Neuronal stem cell (in vitro differentiated cells): ENCODE data around the gene TMEM190.

ENCODE experiments used
- DNase-seq: peaks from one replicate; pipeline ENCODE4 v3.0.0-alpha.2; 2013; ENCODE audit warnings: low spot score
- H2AFZ ChIP-seq: one replicate; pipeline ENCODE4 v1.6.1; 2013; ENCODE audit warnings: mild to moderate bottlenecking, low read length, inconsistent platforms
- H2AK5ac ChIP-seq: 2 replicates; pipeline ENCODE4 v1.6.1; 2013; ENCODE audit warnings: low read depth, mild to moderate bottlenecking, inconsistent platforms, low read length, moderate library complexity, mixed read lengths
- H2BK120ac ChIP-seq: 2 replicates; pipeline ENCODE4 v1.6.1; 2013; ENCODE audit warnings: low read depth, mild to moderate bottlenecking, inconsistent platforms, low read length, moderate library complexity, mixed read lengths
- H2BK12ac ChIP-seq: one replicate; pipeline ENCODE4 v1.6.1; 2013; ENCODE audit warnings: low read length, inconsistent platforms
- H2BK15ac ChIP-seq: 2 replicates; pipeline ENCODE4 v1.6.1; 2013; ENCODE audit warnings: mild to moderate bottlenecking, low read length, inconsistent platforms, mixed read lengths
- H2BK5ac ChIP-seq: one replicate; pipeline ENCODE4 v1.6.1; 2013; ENCODE audit warnings: inconsistent platforms, mild to moderate bottlenecking, low read length, moderate library complexity
- H3K14ac ChIP-seq: one replicate; pipeline ENCODE4 v1.6.1; 2013; ENCODE audit warnings: low read length, inconsistent platforms
- H3K18ac ChIP-seq: 2 replicates; pipeline ENCODE4 v1.6.1; 2013; ENCODE audit warnings: low read length, inconsistent platforms
- H3K23ac ChIP-seq: 2 replicates; pipeline ENCODE4 v1.6.1; 2013; ENCODE audit warnings: low read depth, mild to moderate bottlenecking, mixed read lengths, low read length, inconsistent platforms; ENCODE audit not compliant: poor library complexity
- H3K27ac ChIP-seq: replicated peaks from 3 replicates; pipeline ENCODE4 v1.5.1; 2013; ENCODE audit warnings: low read length, inconsistent platforms
- H3K27me3 ChIP-seq, 3 experiments: 2 replicates each; pipeline ENCODE4 v1.6.1; 2013; ENCODE audit warnings: low read length in 3 of 3, mild to moderate bottlenecking in 2 of 3, inconsistent platforms in 1 of 3, low read depth in 1 of 3, mixed read lengths in 1 of 3, moderate library complexity in 1 of 3; ENCODE audit not compliant: control insufficient read depth in 3 of 3, insufficient read depth in 3 of 3
- H3K36me3 ChIP-seq, 2 donors: replicated peaks in 1 of 2; 2 replicates each; pipeline ENCODE4 v1.6.1; 2013; ENCODE audit warnings: low read length in 2 of 2; ENCODE audit not compliant: control insufficient read depth in 2 of 2, insufficient read depth in 2 of 2
- H3K4ac ChIP-seq: 2 replicates; pipeline ENCODE4 v1.6.1; 2013; ENCODE audit warnings: inconsistent platforms, mild to moderate bottlenecking, low read length, moderate library complexity
- H3K4me1 ChIP-seq, 2 donors: 1 replicate in 1 of 2; 2 replicates in 1 of 2; pipeline ENCODE4 v1.6.1; 2013; ENCODE audit warnings: low read length in 2 of 2, low read depth in 1 of 2; ENCODE audit not compliant: control insufficient read depth in 2 of 2, insufficient read depth in 1 of 2
- H3K4me2 ChIP-seq: one replicate; pipeline ENCODE4 v1.6.1; 2013; ENCODE audit warnings: mild to moderate bottlenecking, low read length, inconsistent platforms; ENCODE audit not compliant: insufficient read depth, poor library complexity, severe bottlenecking
- H3K4me3 ChIP-seq, 2 donors: 2 replicates each; pipeline ENCODE4 v1.5.1; 2013; ENCODE audit warnings: low read length in 2 of 2, mild to moderate bottlenecking in 2 of 2, inconsistent platforms in 1 of 2, moderate library complexity in 1 of 2
- H3K79me1 ChIP-seq: one replicate; pipeline ENCODE4 v1.6.1; 2013; ENCODE audit warnings: low read depth, mild to moderate bottlenecking, inconsistent platforms, low read length, moderate library complexity
- H3K9ac ChIP-seq: one replicate; pipeline ENCODE4 v1.6.1; 2013; ENCODE audit warnings: mild to moderate bottlenecking, low read depth, low read length, inconsistent platforms; ENCODE audit not compliant: poor library complexity
- H3K9me3 ChIP-seq, 2 donors: replicated peaks in 1 of 2; 2 replicates each; pipeline versions ENCODE3 to v1.6.1; 2013; ENCODE audit warnings: low read length in 2 of 2, mild to moderate bottlenecking in 2 of 2, inconsistent platforms in 1 of 2, low read depth in 1 of 2, mixed read lengths in 1 of 2, moderate library complexity in 1 of 2; ENCODE audit not compliant: control insufficient read depth in 2 of 2, insufficient read depth in 1 of 2
- H4K8ac ChIP-seq: one replicate; pipeline ENCODE4 v1.6.1; 2013; ENCODE audit warnings: low read depth, mild to moderate bottlenecking, inconsistent platforms, low read length, moderate library complexity
- H4K91ac ChIP-seq: one replicate; pipeline ENCODE4 v1.6.1; 2013; ENCODE audit warnings: low read length, low read depth, mild to moderate bottlenecking, inconsistent platforms; ENCODE audit not compliant: poor library complexity
- WGBS, 2 donors: extraction: QIAGEN DNeasy Blood & Tissue Kit; methylation state at CpG; one replicate each; pipeline ENCODE4 v1.1.7; 2013; ENCODE audit warnings: missing lambda C conversion rate in 2 of 2, mixed read lengths in 1 of 2; ENCODE audit not compliant: insufficient read length in 2 of 2, insufficient replicate concordance in 1 of 2; ENCODE audit errors: extremely low coverage in 2 of 2; 5-methylcytosine and 5-hydroxymethylcytosine counted together

Gene TMEM190

DNA sequence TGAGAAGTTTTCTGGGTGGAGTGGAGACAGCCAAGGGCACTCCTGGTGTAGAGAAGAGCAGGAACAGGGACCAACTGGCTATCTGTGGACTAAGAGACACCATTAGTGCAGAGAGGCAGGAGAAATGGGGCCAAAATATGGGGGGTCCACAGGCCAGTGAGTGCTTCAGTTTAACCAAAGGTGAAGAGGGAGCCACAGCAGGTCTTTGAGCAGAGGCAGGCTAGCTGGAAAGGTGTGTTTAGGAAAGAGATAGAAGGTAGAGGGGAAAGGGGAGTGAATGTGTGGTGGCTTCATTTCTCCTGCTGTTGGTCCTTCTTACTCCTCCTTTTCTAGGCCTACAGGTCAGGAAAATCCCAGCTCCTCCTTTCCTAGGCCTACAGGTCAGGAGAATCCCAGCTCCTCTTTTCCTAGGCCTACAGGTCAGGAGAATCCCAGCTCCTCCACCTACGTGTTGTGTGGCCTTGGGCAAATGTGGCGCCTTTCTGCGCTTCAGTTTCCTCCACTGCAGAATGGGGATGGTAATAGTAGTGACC is 6.0 kb downstream of the TMEM190 start:
- H2AK5ac ChIP-seq, result peak overlapping the region; percentile 33
- no peak overlapping the region for H2BK5ac ChIP-seq
- H3K23ac ChIP-seq, result no peak overlapping the region
- peaks cover 2% of the 10 kb centered on the region in 2 donors for H3K9me3 ChIP-seq
- peaks cover 0 to 13% (median 0%) of the 10 kb centered on the region in 3 experiments for H3K27me3 ChIP-seq
- no peak overlapping the region for H2BK15ac ChIP-seq
- H2BK12ac ChIP-seq, result no peak overlapping the region
- no peak overlapping the region for H2AFZ ChIP-seq
- no peak overlapping the region for H3K27ac ChIP-seq
- no peak overlapping the region for H3K4ac ChIP-seq
- no peak overlapping the region for H3K18ac ChIP-seq
- H4K91ac ChIP-seq, result no peak overlapping the region
- WGBS, 2 donors, result no CpG with 5 or more reads among the region's 3 CpGs
- H4K8ac ChIP-seq, result no peak overlapping the region
- no peak overlapping the region for H3K4me3 ChIP-seq
- H3K4me2 ChIP-seq, result no peak overlapping the region
- peaks cover 13% of the 10 kb centered on the region for H3K79me1 ChIP-seq
- H3K4me1 ChIP-seq, result peaks cover 27 to 28% of the 10 kb centered on the region in 2 donors
- no peak for DNase-seq
- no peak overlapping the region for H3K14ac ChIP-seq
- no peak overlapping the region for H3K9ac ChIP-seq
- peaks cover 8 to 12% of the 10 kb centered on the region in 2 donors for H3K36me3 ChIP-seq
- H2BK120ac ChIP-seq, result no peak overlapping the region

GRCh38 chr19:55383279-55384130 is 6.9 kb downstream of the TMEM190 start:
- H4K91ac ChIP-seq, result no peak overlapping the region
- H3K18ac ChIP-seq, result peak overlapping the region; percentile 97
- peak overlapping the region; percentile 75 for H3K23ac ChIP-seq
- H3K27me3 ChIP-seq, result peaks cover 0 to 5% (median 0%) of the 10 kb centered on the region in 3 experiments
- no peak overlapping the region for H3K14ac ChIP-seq
- H3K4me1 ChIP-seq, result peaks cover 29 to 30% of the 10 kb centered on the region in 2 donors
- peak overlapping the region; percentile 86 for H2AK5ac ChIP-seq
- WGBS, 2 donors, result no CpG with 5 or more reads among the region's 88 CpGs
- no peak overlapping the region for H4K8ac ChIP-seq
- H3K4ac ChIP-seq, result peak overlapping the region; percentile 72
- H2BK120ac ChIP-seq, result no peak overlapping the region
- peak overlapping the region; percentile 29 to 82 for H3K4me3 ChIP-seq
- H3K9me3 ChIP-seq, result peaks cover 2% of the 10 kb centered on the region in 2 donors
- H3K36me3 ChIP-seq, result peaks cover 17 to 21% of the 10 kb centered on the region in 2 donors
- H2BK15ac ChIP-seq, result peak overlapping the region; percentile 46
- no peak overlapping the region for H2BK5ac ChIP-seq
- H2AFZ ChIP-seq, result peak overlapping the region; percentile 50
- peak overlapping the region; percentile 95 for H3K9ac ChIP-seq
- peak; percentile 64 for DNase-seq
- H2BK12ac ChIP-seq, result no peak overlapping the region
- H3K79me1 ChIP-seq, result peaks cover 19% of the 10 kb centered on the region
- peak overlapping the region; percentile 36 for H3K27ac ChIP-seq
- peak overlapping the region; percentile 94 for H3K4me2 ChIP-seq

DNA sequence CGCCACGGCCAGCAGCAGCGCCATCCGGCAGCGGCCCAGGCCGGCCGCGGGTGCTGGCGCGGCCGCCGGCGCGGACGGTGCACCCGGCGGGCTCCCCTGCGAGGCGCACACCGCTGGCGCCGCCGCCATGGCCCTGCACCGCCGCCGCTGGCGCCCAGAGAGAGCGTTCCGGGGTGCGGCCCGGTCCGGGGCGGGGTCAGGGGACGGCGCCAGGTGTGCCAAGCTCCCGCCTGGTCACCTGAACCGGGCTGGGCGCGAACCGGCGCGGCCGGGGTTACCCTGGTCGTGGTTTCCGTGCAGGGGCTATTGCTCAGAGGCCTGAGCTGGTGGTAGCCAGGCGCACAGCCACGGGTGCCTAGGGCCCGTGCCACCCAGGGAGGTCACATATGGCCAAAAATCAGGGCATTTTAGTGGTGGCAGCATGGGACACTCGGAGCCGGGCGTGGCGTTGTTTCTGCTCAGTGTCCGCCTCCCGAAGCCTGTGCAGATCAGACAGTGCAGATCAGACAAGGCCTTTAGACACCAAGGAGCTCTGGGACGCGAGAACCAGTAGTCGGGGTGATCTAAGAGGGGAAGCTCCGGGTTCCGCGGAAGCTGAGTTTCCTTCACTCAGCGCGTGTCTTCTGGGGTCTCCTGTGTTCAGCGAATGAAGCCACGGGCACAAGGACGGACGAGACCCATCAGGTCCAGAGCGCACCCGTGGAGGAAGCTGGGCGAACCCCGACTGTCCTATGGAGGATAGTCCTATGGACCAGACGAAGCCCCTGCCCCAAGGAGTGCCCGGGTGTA is 7.7 kb downstream of the TMEM190 start, which contains the start of gene TMEM238:
Gene TMEM238 (minus strand): TSS at position 162 of the 789 bp plus-strand sequence. CDS start 33 bp downstream, at position 129.
- H3K18ac ChIP-seq, result peak within 1 kb of the TSS; percentile 97
- no peak within 1 kb of the TSS for H4K8ac ChIP-seq
- no peak within 1 kb of the TSS for H3K14ac ChIP-seq
- H3K4me3 ChIP-seq, result peak within 1 kb of the TSS; percentile 82 to 89
- H3K27me3 ChIP-seq, result peaks cover 0 to 3% (median 0%) of the 10 kb centered on the region in 3 experiments
- peak within 1 kb of the TSS; percentile 46 for H2BK15ac ChIP-seq
- peak within 1 kb of the TSS; percentile 95 for H3K9ac ChIP-seq
- peak within 1 kb of the TSS; percentile 72 for H3K4ac ChIP-seq
- H2BK12ac ChIP-seq, result no peak within 1 kb of the TSS
- peak within 1 kb of the TSS; percentile 92 for H2AFZ ChIP-seq
- H3K4me2 ChIP-seq, result peak within 1 kb of the TSS; percentile 94
- no peak within 1 kb of the TSS for H2BK5ac ChIP-seq
- H2BK120ac ChIP-seq, result no peak within 1 kb of the TSS
- no peak for DNase-seq
- H2AK5ac ChIP-seq, result peak within 1 kb of the TSS; percentile 86
- peaks cover 29 to 33% of the 10 kb centered on the region in 2 donors for H3K4me1 ChIP-seq
- H3K27ac ChIP-seq, result peak within 1 kb of the TSS; percentile 36
- no CpG with 5 or more reads among the region's 72 CpGs for WGBS, 2 donors
- peaks cover 2% of the 10 kb centered on the region in 2 donors for H3K9me3 ChIP-seq
- H4K91ac ChIP-seq, result no peak within 1 kb of the TSS
- peak within 1 kb of the TSS; percentile 75 for H3K23ac ChIP-seq
- H3K79me1 ChIP-seq, result peaks cover 21% of the 10 kb centered on the region
- H3K36me3 ChIP-seq, result peaks cover 25 to 30% of the 10 kb centered on the region in 2 donors
